Gastroesophageal sphincter (tissue), 3 donors: ENCODE results near the gene JARID2.

Experiments
- POLR2AphosphoS5 ChIP-seq: sonication (generic); formaldehyde crosslinking; IDR thresholded peaks from one replicate; pipeline ENCODE4 v1.6.1; 2017; ENCODE audit warnings: antibody characterized with exemption
- TF ChIP-seq, protein P1 (sequence below), 4 experiments: fragments of 200-600 bp in 2 of 4; fragments of 450-650 bp in 2 of 4; sonication (generic) in 1 of 4; IDR thresholded peaks; one replicate each; pipeline ENCODE4 v1.5.1; 2017 to 2019; ENCODE audit warnings: antibody characterized with exemption in 4 of 4, mild to moderate bottlenecking in 2 of 4, moderate library complexity in 2 of 4

DNA sequence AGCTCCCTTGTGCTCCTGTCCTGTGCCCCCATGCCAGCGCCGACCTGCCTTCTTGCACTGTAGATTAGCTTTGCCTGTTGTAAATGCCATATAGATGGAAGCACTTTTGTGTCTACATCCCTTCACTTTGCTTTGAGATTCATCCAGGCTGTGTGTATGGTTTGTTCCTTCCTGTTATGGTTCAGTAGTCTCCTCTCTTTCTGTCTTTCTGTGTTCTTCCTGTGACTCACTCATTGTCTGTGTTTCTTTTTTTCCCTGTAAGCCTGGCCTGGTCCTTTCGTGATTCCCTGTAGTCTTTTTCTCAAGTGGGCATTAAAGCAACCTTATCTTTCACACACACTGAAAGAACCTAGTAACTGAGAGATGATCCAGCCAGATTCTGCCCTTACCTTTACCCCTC, 66.6 kb downstream of the JARID2 start:
- TF ChIP-seq, protein P1, sequence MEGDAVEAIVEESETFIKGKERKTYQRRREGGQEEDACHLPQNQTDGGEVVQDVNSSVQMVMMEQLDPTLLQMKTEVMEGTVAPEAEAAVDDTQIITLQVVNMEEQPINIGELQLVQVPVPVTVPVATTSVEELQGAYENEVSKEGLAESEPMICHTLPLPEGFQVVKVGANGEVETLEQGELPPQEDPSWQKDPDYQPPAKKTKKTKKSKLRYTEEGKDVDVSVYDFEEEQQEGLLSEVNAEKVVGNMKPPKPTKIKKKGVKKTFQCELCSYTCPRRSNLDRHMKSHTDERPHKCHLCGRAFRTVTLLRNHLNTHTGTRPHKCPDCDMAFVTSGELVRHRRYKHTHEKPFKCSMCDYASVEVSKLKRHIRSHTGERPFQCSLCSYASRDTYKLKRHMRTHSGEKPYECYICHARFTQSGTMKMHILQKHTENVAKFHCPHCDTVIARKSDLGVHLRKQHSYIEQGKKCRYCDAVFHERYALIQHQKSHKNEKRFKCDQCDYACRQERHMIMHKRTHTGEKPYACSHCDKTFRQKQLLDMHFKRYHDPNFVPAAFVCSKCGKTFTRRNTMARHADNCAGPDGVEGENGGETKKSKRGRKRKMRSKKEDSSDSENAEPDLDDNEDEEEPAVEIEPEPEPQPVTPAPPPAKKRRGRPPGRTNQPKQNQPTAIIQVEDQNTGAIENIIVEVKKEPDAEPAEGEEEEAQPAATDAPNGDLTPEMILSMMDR (IDR thresholded peaks at IDR 0.05): no peak
- TF ChIP-seq POLR2AphosphoS5: no peak
